Chondrocyte (in vitro differentiated cells): ENCODE results near the gene OR2V2. TPM values are rescaled to one million over a fixed set of nuclear protein-coding genes. Genes with fewer than 3 reads are reported as not detected.

Source experiments
- DNase-seq: peaks from one replicate; pipeline ENCODE4 v3.0.0; 2021; ENCODE audit warnings: mixed read lengths, low spot score
- H3K27ac Mint-ChIP-seq: one replicate; pipeline ENCODE4 v1.8.0; 2021; ENCODE audit warnings: mild to moderate bottlenecking, moderate library complexity, mixed read lengths; ENCODE audit not compliant: unreplicated experiment
- H3K27me3 Mint-ChIP-seq: 2 replicates; pipeline ENCODE4 v1.8.0; 2021; ENCODE audit warnings: low read depth, mixed read lengths
- H3K36me3 Mint-ChIP-seq: 2 replicates; pipeline ENCODE4 v1.8.0; 2021; ENCODE audit warnings: low read depth, mixed read lengths
- H3K4me1 Mint-ChIP-seq: 2 replicates; pipeline ENCODE4 v1.8.0; 2021; ENCODE audit warnings: low read depth, mild to moderate bottlenecking, mixed read lengths
- H3K4me3 Mint-ChIP-seq: one replicate; pipeline ENCODE4 v1.8.0; 2021; ENCODE audit warnings: mild to moderate bottlenecking, moderate library complexity, mixed read lengths; ENCODE audit not compliant: unreplicated experiment
- H3K9me3 Mint-ChIP-seq: 2 replicates; pipeline ENCODE4 v1.8.0; 2021; ENCODE audit warnings: low read depth, mixed read lengths
- CTCF ChIP-seq: fragments of 200-600 bp; sonication (generic); IDR thresholded peaks from 2 replicates; pipeline ENCODE4 v1.5.0; 2021; ENCODE audit warnings: antibody characterized with exemption, mild to moderate bottlenecking, moderate library complexity
- total RNA-seq: library from RNA; stranded (reverse); gene quantifications from 3 replicates; pipeline ENCODE4 v1.2.1, GENCODE V29; 2021

Gene OR2V2
- total RNA-seq, 1 donor from 2014 or later, result not detected

- no peak for TF ChIP-seq CTCF
- Mint-ChIP-seq H3K36me3 (no peaks in the 10 kb centered on the region), H3K27ac (no peak overlapping the region), H3K27me3 (no peaks in the 10 kb centered on the region), H3K9me3 (no peaks in the 10 kb centered on the region), H3K4me1 (peaks cover 36% of the 10 kb centered on the region), H3K4me3 (no peak overlapping the region)
- DNase-seq, result no peak
Measured at GRCh38 chr5:181193656-181194055, 46.3 kb downstream of the OR2V2 start.

GRCh38 chr5:181194489-181195248 is 47.3 kb downstream of the OR2V2 start:
- Mint-ChIP-seq H3K27ac (no peak overlapping the region), H3K36me3 (no peaks in the 10 kb centered on the region), H3K4me1 (peaks cover 35% of the 10 kb centered on the region), H3K4me3 (no peak overlapping the region), H3K9me3 (no peaks in the 10 kb centered on the region), H3K27me3 (no peaks in the 10 kb centered on the region)
- DNase-seq, result no peak
- TF ChIP-seq CTCF, result no peak

- no peaks in the 10 kb centered on the region for H3K9me3 Mint-ChIP-seq
- DNase-seq, result no peak
- H3K27me3 Mint-ChIP-seq, result no peaks in the 10 kb centered on the region
- no peak for TF ChIP-seq CTCF
- peaks cover 29% of the 10 kb centered on the region for H3K4me1 Mint-ChIP-seq
- no peak overlapping the region for H3K4me3 Mint-ChIP-seq
- no peak overlapping the region for H3K27ac Mint-ChIP-seq
- no peaks in the 10 kb centered on the region for H3K36me3 Mint-ChIP-seq
Measured at GRCh38 chr5:181195249-181195761, 47.9 kb downstream of the OR2V2 start.

- H3K4me3 Mint-ChIP-seq, result no peak overlapping the region
- H3K27ac Mint-ChIP-seq, result no peak overlapping the region
- no peak for TF ChIP-seq CTCF
- no peaks in the 10 kb centered on the region for H3K36me3 Mint-ChIP-seq
- no peaks in the 10 kb centered on the region for H3K27me3 Mint-ChIP-seq
- peaks cover 21% of the 10 kb centered on the region for H3K4me1 Mint-ChIP-seq
- H3K9me3 Mint-ChIP-seq, result no peaks in the 10 kb centered on the region
- DNase-seq, result no peak
Measured at GRCh38 chr5:181197326-181197951, 50.1 kb downstream of the OR2V2 start.

- no peak for TF ChIP-seq CTCF
- Mint-ChIP-seq H3K4me3 (no peak overlapping the region), H3K9me3 (no peaks in the 10 kb centered on the region), H3K36me3 (no peaks in the 10 kb centered on the region), H3K4me1 (peaks cover 16% of the 10 kb centered on the region), H3K27me3 (no peaks in the 10 kb centered on the region), H3K27ac (no peak overlapping the region)
- DNase-seq, result no peak
Measured at GRCh38 chr5:181198106-181198685, 50.8 kb downstream of the OR2V2 start.
